Gastrocnemius medialis (tissue), 4 donors: ENCODE results near the gene CMIP.

ENCODE experiments used
- CTCF ChIP-seq, 5 experiments: fragments of 450-650 bp in 3 of 5; fragments of 200-600 bp in 2 of 5; sonication (generic) in 2 of 5; IDR thresholded peaks in 4 of 5; conservative IDR thresholded peaks in 1 of 5; 1 replicate in 4 of 5; 2 replicates in 1 of 5; pipeline ENCODE4 v1.5.1; 2016 to 2019; ENCODE audit warnings: antibody characterized with exemption in 5 of 5, mild to moderate bottlenecking in 3 of 5, moderate library complexity in 3 of 5
- POLR2A ChIP-seq, 2 donors: fragments of 450-650 bp; IDR thresholded peaks; one replicate each; pipeline ENCODE4 v1.6.1; 2017; ENCODE audit warnings: antibody characterized with exemption in 2 of 2, mild to moderate bottlenecking in 2 of 2, moderate library complexity in 2 of 2

- no peak for TF ChIP-seq CTCF (IDR thresholded peaks at IDR 0.05 in 4 of 5, conservative IDR thresholded peaks at IDR 0.05 in 1 of 5)
- no peak for TF ChIP-seq POLR2A (IDR thresholded peaks at IDR 0.05)
Observed at GRCh38 chr16:81590714-81591544, 146.3 kb downstream of the CMIP start.
